A549 (cell line): ENCODE results near the gene CSGALNACT2. TPM values are rescaled to one million over a fixed set of nuclear protein-coding genes. Genes with fewer than 3 reads are reported as not detected.

Experiments
- ATAC-seq, 2 experiments: fragments of 200-7000 bp in 1 of 2; fragments of >200 bp in 1 of 2; cut with Nextera tagmentation in 1 of 2; cut with Tn5 transposase in 1 of 2; 3 replicates each; pipeline versions ENCODE4 v1.8.0 to v1.9.1; 2018 to 2020; ENCODE audit warnings: mild to moderate bottlenecking in 1 of 2, moderate library complexity in 1 of 2
- CTCF ChIA-PET: fragments of 300-600 bp; sonication (Branson Sonifier 250); formaldehyde crosslinking; extraction: SDS; loops from one replicate; lab custom pipeline; 2021; ENCODE audit warnings: antibody characterized with exemption, inconsistent platforms; lab: Yijun Ruan, JAX
- POLR2A ChIA-PET: fragments of 350-600 bp; formaldehyde crosslinking; extraction: SDS; loops from one replicate; lab custom pipeline; 2021; ENCODE audit warnings: antibody characterized with exemption, inconsistent platforms; lab: Yijun Ruan, JAX
- DNase-seq, 2 experiments: peaks; one replicate each; pipeline versions ENCODE4 v3.0.0 to v3.0.0-alpha.2; 2011 to 2016; ENCODE audit warnings: low read depth in 1 of 2, low spot score in 1 of 2
- FAIRE-seq: peaks from 2 replicates; lab custom pipeline; 2011; peaks lifted over from hg19 to GRCh38; lab: Jason Lieb, UNC
- H3K27ac ChIP-seq, 2 experiments: fragments of >200 bp; sonication (Bioruptor Twin); formaldehyde crosslinking; 3 replicates each; pipeline ENCODE4 v1.5.1; 2016 to 2017
- H3K4me1 ChIP-seq: fragments of >200 bp; sonication (Bioruptor Twin); formaldehyde crosslinking; 3 replicates; pipeline ENCODE4 v1.6.1; 2016
- H3K4me2 ChIP-seq: fragments of >200 bp; sonication (Bioruptor Twin); formaldehyde crosslinking; 3 replicates; pipeline ENCODE4 v1.6.1; 2016
- H3K4me3 ChIP-seq: fragments of >200 bp; sonication (Bioruptor Twin); formaldehyde crosslinking; 3 replicates; pipeline ENCODE4 v1.5.1; 2016
- H3K9me3 ChIP-seq: fragments of >200 bp; sonication (Bioruptor Twin); formaldehyde crosslinking; 3 replicates; pipeline ENCODE4 v1.6.1; 2016
- CBX2 ChIP-seq: fragments of 200-600 bp; sonication (generic); IDR thresholded peaks from 2 replicates; pipeline ENCODE4 v1.6.1; 2016; ENCODE audit warnings: low read depth, mild to moderate bottlenecking, borderline replicate concordance
- CHD2 ChIP-seq: fragments of 150-350 bp; IDR thresholded peaks from 2 replicates; pipeline ENCODE4 v1.6.1; 2014; ENCODE audit warnings: low read length; ENCODE audit not compliant: partially characterized antibody
- CHD4 ChIP-seq: fragments of 200-600 bp; sonication (generic); IDR thresholded peaks from 2 replicates; pipeline ENCODE4 v1.6.1; 2016; ENCODE audit warnings: antibody characterized with exemption, mild to moderate bottlenecking, borderline replicate concordance
- EHF ChIP-seq: fragments of 250-450 bp; sonication (Bioruptor Pico); IDR thresholded peaks from 2 replicates; pipeline ENCODE4 v1.5.0; 2020; ENCODE audit warnings: mild to moderate bottlenecking
- ESRRA ChIP-seq: fragments of 150-350 bp; IDR thresholded peaks from 2 replicates; pipeline ENCODE4 v1.6.1; 2014; ENCODE audit warnings: mild to moderate bottlenecking, low read length, borderline replicate concordance
- FOSL2 ChIP-seq, 2 experiments: fragments of 450-650 bp in 1 of 2; fragments of >200 bp in 1 of 2; sonication (Bioruptor Twin) in 1 of 2; formaldehyde crosslinking; IDR thresholded peaks; 2 replicates each; pipeline versions ENCODE4 v1.5.0 to v1.6.1; 2016 to 2020; ENCODE audit warnings: mild to moderate bottlenecking in 1 of 2, moderate library complexity in 1 of 2
- HDAC2 ChIP-seq: fragments of 200-600 bp; sonication (generic); IDR thresholded peaks from 2 replicates; pipeline ENCODE4 v1.6.1; 2016
- JUN ChIP-seq, 2 experiments: fragments of >200 bp; sonication (Bioruptor Twin); formaldehyde crosslinking; IDR thresholded peaks; 2 replicates in 1 of 2; 3 replicates in 1 of 2; pipeline ENCODE4 v1.6.1; 2016 to 2017
- JUNB ChIP-seq: fragments of >200 bp; sonication (Bioruptor Twin); formaldehyde crosslinking; IDR thresholded peaks from 2 replicates; pipeline ENCODE4 v1.6.1; 2016
- MAFK ChIP-seq: fragments of 450-650 bp; IDR thresholded peaks from 2 replicates; pipeline ENCODE4 v1.6.1; 2014; ENCODE audit not compliant: partially characterized antibody
- PHF8 ChIP-seq: fragments of 200-600 bp; sonication (generic); IDR thresholded peaks from 2 replicates; pipeline ENCODE4 v1.6.1; 2016; ENCODE audit warnings: low read depth, mild to moderate bottlenecking, antibody characterized with exemption, moderate library complexity, borderline replicate concordance
- POLR2A ChIP-seq: IDR thresholded peaks from 2 replicates; pipeline ENCODE4 v1.6.1; 2012; ENCODE audit warnings: mild to moderate bottlenecking, low read length
- RARB ChIP-seq: fragments of 250-450 bp; sonication (Bioruptor Pico); IDR thresholded peaks from 2 replicates; pipeline ENCODE4 v1.8.0; 2021; ENCODE audit warnings: mild to moderate bottlenecking, moderate library complexity
- SMC3 ChIP-seq: fragments of >200 bp; sonication (Bioruptor Twin); formaldehyde crosslinking; IDR thresholded peaks from 3 replicates; pipeline ENCODE4 v1.6.1; 2018; ENCODE audit warnings: inconsistent platforms
- ZC3H11A ChIP-seq: fragments of 450-650 bp; IDR thresholded peaks from 2 replicates; pipeline ENCODE4 v1.6.1; 2014; ENCODE audit warnings: antibody characterized with exemption, mild to moderate bottlenecking
- ZSCAN20 ChIP-seq: fragments of 250-450 bp; sonication (Bioruptor Pico); IDR thresholded peaks from 2 replicates; pipeline ENCODE4 v1.8.0; 2022; ENCODE audit warnings: mild to moderate bottlenecking, moderate library complexity
- WGBS: methylation state at CpG from one replicate; pipeline ENCODE4 v1.1.6; 2017; ENCODE audit errors: missing lambda C conversion rate; 5-methylcytosine and 5-hydroxymethylcytosine counted together
- polyA plus RNA-seq, 4 experiments: library from polyadenylated mRNA; depleted of rRNA in 3 of 4; stranded (reverse); fragments of >200 nt; fragmentation: RNase III in 1 of 4; extraction: RNeasy Plus Mini Kit Qiagen cat#74134 plus additional on column Dnase treatment in 1 of 4; gene quantifications; 2 replicates in 3 of 4; 3 replicates in 1 of 4; pipeline ENCODE4 v1.2.3, GENCODE V29; 2011 to 2017
- TF ChIP-seq, protein P1 (sequence below): fragments of >200 bp; sonication (Bioruptor Twin); formaldehyde crosslinking; IDR thresholded peaks from 3 replicates; pipeline ENCODE4 v1.5.1; 2016
- TF ChIP-seq, protein P2 (sequence below): fragments of 450-650 bp; IDR thresholded peaks from 2 replicates; pipeline ENCODE4 v1.6.1; 2014; ENCODE audit warnings: antibody characterized with exemption
- TF ChIP-seq, protein P3 (sequence below): fragments of >200 bp; sonication (Bioruptor Twin); formaldehyde crosslinking; IDR thresholded peaks from 3 replicates; pipeline ENCODE4 v1.6.1; 2016
- TF ChIP-seq, protein P4 (sequence below): IDR thresholded peaks from 2 replicates; pipeline ENCODE4 v1.6.1; 2012
- TF ChIP-seq, protein P5 (sequence below): fragments of 200-600 bp; sonication (generic); IDR thresholded peaks from 2 replicates; pipeline ENCODE4 v1.6.1; 2016; ENCODE audit warnings: antibody characterized with exemption, mild to moderate bottlenecking, moderate library complexity
- TF ChIP-seq, protein P6 (sequence below): IDR thresholded peaks from 2 replicates; pipeline ENCODE4 v1.6.1; 2012; ENCODE audit warnings: low read depth, borderline replicate concordance

The CSGALNACT2 gene
- polyA plus RNA-seq, 2 of the 4 experiments (the other 2 are of a cell fraction), result 11.2 to 29.9 TPM

DNA sequence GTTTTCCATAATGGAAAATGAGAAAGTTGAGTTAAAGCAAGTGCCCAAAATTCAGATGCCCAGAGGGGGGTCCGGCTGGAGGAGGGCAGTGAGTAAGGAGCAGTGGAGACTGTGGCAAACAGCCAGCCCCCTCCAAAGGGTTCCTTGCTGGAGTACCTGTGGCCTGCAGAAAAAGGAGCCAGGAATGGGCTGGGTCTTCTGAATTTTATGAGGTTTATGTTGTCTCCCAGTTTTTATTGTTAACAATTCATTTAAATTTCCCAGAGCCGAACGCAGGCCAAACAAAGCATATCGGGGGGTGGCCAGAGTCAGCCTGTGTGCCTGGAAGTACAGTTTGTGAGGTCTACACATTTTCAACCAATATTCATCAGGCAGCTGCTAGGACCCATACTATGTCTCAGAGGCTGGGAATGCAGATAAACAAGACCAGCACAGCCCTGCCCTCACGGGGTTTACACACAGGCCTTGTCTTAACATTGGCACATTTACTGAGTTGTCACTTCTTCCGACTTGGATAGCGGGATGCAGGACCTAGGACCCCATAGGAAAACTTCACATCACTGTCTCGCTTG, 12.9 kb upstream of the CSGALNACT2 start:
- ChIA-PET POLR2A (no interaction called here), CTCF (interaction anchor here (1.7 kb wide), 1 partner anchor 19 kb away, joined by 6 read pairs; no protein-coding TSS in a partner anchor)
- no peak for TF ChIP-seq POLR2A
- TF ChIP-seq CHD2, result no peak
- TF ChIP-seq ZSCAN20 (CRISPR knock-in tag), result no peak
- TF ChIP-seq MAFK, result no peak
- TF ChIP-seq, protein P1, sequence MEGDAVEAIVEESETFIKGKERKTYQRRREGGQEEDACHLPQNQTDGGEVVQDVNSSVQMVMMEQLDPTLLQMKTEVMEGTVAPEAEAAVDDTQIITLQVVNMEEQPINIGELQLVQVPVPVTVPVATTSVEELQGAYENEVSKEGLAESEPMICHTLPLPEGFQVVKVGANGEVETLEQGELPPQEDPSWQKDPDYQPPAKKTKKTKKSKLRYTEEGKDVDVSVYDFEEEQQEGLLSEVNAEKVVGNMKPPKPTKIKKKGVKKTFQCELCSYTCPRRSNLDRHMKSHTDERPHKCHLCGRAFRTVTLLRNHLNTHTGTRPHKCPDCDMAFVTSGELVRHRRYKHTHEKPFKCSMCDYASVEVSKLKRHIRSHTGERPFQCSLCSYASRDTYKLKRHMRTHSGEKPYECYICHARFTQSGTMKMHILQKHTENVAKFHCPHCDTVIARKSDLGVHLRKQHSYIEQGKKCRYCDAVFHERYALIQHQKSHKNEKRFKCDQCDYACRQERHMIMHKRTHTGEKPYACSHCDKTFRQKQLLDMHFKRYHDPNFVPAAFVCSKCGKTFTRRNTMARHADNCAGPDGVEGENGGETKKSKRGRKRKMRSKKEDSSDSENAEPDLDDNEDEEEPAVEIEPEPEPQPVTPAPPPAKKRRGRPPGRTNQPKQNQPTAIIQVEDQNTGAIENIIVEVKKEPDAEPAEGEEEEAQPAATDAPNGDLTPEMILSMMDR, result no peak
- no peak for TF ChIP-seq JUNB
- no peak for TF ChIP-seq PHF8
- TF ChIP-seq FOSL2 (IDR thresholded peaks at IDR 0.05), result no peak
- no peak for TF ChIP-seq FOSL2 (CRISPR knock-in tag; IDR thresholded peaks at IDR 0.05)
- no peak for TF ChIP-seq ZC3H11A
- TF ChIP-seq JUN (IDR thresholded peaks at IDR 0.05), result no peak
- no peak for TF ChIP-seq CHD4
- no peak for TF ChIP-seq RARB (CRISPR knock-in tag)
- TF ChIP-seq, protein P2, sequence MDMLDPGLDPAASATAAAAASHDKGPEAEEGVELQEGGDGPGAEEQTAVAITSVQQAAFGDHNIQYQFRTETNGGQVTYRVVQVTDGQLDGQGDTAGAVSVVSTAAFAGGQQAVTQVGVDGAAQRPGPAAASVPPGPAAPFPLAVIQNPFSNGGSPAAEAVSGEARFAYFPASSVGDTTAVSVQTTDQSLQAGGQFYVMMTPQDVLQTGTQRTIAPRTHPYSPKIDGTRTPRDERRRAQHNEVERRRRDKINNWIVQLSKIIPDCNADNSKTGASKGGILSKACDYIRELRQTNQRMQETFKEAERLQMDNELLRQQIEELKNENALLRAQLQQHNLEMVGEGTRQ, result no peak
- TF ChIP-seq EHF, result no peak
- no peak for TF ChIP-seq CBX2
- TF ChIP-seq, protein P3, sequence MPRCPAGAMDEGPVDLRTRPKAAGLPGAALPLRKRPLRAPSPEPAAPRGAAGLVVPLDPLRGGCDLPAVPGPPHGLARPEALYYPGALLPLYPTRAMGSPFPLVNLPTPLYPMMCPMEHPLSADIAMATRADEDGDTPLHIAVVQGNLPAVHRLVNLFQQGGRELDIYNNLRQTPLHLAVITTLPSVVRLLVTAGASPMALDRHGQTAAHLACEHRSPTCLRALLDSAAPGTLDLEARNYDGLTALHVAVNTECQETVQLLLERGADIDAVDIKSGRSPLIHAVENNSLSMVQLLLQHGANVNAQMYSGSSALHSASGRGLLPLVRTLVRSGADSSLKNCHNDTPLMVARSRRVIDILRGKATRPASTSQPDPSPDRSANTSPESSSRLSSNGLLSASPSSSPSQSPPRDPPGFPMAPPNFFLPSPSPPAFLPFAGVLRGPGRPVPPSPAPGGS, result no peak
- TF ChIP-seq, protein P4, sequence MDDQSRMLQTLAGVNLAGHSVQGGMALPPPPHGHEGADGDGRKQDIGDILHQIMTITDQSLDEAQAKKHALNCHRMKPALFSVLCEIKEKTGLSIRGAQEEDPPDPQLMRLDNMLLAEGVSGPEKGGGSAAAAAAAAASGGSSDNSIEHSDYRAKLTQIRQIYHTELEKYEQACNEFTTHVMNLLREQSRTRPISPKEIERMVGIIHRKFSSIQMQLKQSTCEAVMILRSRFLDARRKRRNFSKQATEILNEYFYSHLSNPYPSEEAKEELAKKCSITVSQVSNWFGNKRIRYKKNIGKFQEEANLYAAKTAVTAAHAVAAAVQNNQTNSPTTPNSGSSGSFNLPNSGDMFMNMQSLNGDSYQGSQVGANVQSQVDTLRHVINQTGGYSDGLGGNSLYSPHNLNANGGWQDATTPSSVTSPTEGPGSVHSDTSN, result no peak
- Histone ChIP-seq H3K27ac (no peak overlapping the region), H3K4me1 (no peaks in the 10 kb centered on the region), H3K9me3 (no peaks in the 10 kb centered on the region), H3K4me3 (no peak overlapping the region), H3K4me2 (no peak overlapping the region)
- FAIRE-seq (no peak), ATAC-seq (no peak), DNase-seq (no peak)
- 78% methylated on average over 8 of the region's 8 CpGs for WGBS

DNA sequence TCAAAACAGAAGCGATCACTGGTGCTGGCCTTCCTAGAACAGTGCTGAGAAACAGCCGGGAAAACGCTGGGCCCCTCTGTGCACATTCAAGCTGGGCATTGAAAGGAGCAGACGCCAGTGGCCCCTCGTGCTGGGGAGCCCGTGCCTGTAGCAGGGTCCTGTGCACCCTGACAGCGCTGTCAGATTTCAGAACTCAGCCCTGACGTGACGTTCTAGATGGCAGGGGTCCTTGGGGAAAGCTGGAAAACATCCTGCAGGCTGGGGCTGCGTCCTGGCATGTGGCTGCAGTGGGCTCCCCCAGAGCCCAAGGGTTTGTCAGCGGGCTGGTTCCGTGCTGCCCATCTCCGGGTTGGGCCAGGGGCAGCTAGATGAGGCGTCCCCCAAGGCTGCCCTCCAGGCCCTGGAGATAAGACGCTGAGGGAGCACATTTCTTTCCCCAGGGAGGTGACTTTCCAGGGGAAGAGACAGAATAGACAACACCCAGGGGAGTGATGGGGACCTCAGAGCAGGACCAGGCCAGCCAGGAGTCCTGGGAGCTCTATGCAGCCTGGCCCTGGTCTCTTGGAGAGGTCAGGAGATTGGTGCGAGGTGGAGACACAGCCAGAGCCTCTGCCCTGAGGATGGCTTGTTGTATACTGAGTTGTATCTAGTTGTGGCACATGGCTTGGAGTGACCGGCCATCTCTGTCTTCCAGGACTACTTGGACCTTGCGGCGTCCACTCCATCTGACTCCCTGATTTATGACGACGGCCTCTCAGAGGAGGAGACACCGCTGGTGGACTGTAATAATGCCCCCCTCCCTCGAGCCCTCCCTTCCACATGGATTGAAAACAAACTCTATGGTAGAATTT, 12.1 kb upstream of the CSGALNACT2 start:
- ChIA-PET POLR2A (no interaction called here), CTCF (interaction anchor here (1.7 kb wide), 1 partner anchor 20 kb away, joined by 6 read pairs; no protein-coding TSS in a partner anchor)
- H3K4me1 ChIP-seq, result no peaks in the 10 kb centered on the region
- WGBS, result 59% methylated on average over 21 of the region's 23 CpGs
- no peak for FAIRE-seq
- TF ChIP-seq ESRRA (no peak), JUN (IDR thresholded peaks at IDR 0.05) (no peak), SMC3 (no peak), HDAC2 (no peak), CHD4 (no peak), ZSCAN20 (CRISPR knock-in tag) (no peak)
- TF ChIP-seq, protein P5, sequence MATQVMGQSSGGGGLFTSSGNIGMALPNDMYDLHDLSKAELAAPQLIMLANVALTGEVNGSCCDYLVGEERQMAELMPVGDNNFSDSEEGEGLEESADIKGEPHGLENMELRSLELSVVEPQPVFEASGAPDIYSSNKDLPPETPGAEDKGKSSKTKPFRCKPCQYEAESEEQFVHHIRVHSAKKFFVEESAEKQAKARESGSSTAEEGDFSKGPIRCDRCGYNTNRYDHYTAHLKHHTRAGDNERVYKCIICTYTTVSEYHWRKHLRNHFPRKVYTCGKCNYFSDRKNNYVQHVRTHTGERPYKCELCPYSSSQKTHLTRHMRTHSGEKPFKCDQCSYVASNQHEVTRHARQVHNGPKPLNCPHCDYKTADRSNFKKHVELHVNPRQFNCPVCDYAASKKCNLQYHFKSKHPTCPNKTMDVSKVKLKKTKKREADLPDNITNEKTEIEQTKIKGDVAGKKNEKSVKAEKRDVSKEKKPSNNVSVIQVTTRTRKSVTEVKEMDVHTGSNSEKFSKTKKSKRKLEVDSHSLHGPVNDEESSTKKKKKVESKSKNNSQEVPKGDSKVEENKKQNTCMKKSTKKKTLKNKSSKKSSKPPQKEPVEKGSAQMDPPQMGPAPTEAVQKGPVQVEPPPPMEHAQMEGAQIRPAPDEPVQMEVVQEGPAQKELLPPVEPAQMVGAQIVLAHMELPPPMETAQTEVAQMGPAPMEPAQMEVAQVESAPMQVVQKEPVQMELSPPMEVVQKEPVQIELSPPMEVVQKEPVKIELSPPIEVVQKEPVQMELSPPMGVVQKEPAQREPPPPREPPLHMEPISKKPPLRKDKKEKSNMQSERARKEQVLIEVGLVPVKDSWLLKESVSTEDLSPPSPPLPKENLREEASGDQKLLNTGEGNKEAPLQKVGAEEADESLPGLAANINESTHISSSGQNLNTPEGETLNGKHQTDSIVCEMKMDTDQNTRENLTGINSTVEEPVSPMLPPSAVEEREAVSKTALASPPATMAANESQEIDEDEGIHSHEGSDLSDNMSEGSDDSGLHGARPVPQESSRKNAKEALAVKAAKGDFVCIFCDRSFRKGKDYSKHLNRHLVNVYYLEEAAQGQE, result no peak
- TF ChIP-seq, protein P6, sequence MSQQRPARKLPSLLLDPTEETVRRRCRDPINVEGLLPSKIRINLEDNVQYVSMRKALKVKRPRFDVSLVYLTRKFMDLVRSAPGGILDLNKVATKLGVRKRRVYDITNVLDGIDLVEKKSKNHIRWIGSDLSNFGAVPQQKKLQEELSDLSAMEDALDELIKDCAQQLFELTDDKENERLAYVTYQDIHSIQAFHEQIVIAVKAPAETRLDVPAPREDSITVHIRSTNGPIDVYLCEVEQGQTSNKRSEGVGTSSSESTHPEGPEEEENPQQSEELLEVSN, result no peak
- TF ChIP-seq, all 56 proteins: peak for 0
- Histone ChIP-seq H3K4me2 (no peak overlapping the region), H3K4me3 (no peak overlapping the region), H3K27ac (no peak overlapping the region), H3K9me3 (no peaks in the 10 kb centered on the region)
- ATAC-seq (peak in 1 of 2 experiments; percentile 25; a peak in 1 of 6 replicates), DNase-seq (no peak)
